SK-N-SH treated with all-trans-retinoic acid at 6 μM for 48 hours (cell line): Measurements from ENCODE around the gene STAT2.
"Not testable (repeated sequence)": the region's sequence is repeated elsewhere in the genome, so short reads cannot be mapped to it uniquely, and the experiment has no call there.

Experiments
- ATAC-seq: fragments of 200-7000 bp; cut with Tn5 transposase; 3 replicates; pipeline ENCODE4 v1.9.1; 2020; ENCODE audit warnings: mild to moderate bottlenecking, moderate library complexity
- ARNTL ChIP-seq: fragments of 450-650 bp; formaldehyde crosslinking; IDR thresholded peaks from 2 replicates; pipeline ENCODE4 v1.5.0; 2020; ENCODE audit warnings: low read depth, mild to moderate bottlenecking, moderate library complexity, borderline replicate concordance
- BACH2 ChIP-seq: fragments of 250-450 bp; sonication (Bioruptor Pico); IDR thresholded peaks from 2 replicates; pipeline ENCODE4 v1.9.0; 2021; ENCODE audit warnings: mild to moderate bottlenecking, borderline replicate concordance
- CSDC2 ChIP-seq: fragments of 250-450 bp; sonication (Bioruptor Pico); IDR thresholded peaks from 2 replicates; pipeline ENCODE4 v1.5.0; 2020; ENCODE audit warnings: mild to moderate bottlenecking, moderate library complexity
- ESRRG ChIP-seq: fragments of 250-450 bp; sonication (Bioruptor Pico); IDR thresholded peaks from 2 replicates; pipeline ENCODE4 v1.6.1; 2021; ENCODE audit warnings: mild to moderate bottlenecking
- GLIS3 ChIP-seq: fragments of 250-450 bp; sonication (Bioruptor Pico); IDR thresholded peaks from 2 replicates; pipeline ENCODE4 v1.5.0; 2020; ENCODE audit warnings: mild to moderate bottlenecking, moderate library complexity
- ISL1 ChIP-seq: fragments of 250-450 bp; sonication (Bioruptor Pico); IDR thresholded peaks from 2 replicates; pipeline ENCODE4 v2.1.2; 2022; ENCODE audit warnings: mild to moderate bottlenecking, moderate library complexity
- OSR1 ChIP-seq: fragments of 250-450 bp; sonication (Bioruptor Pico); IDR thresholded peaks from 2 replicates; pipeline ENCODE4 v1.8.0; 2022; ENCODE audit warnings: moderate library complexity, mild to moderate bottlenecking, inconsistent platforms
- PPARA ChIP-seq: fragments of 250-450 bp; sonication (Bioruptor Pico); IDR thresholded peaks from 2 replicates; pipeline ENCODE4 v1.5.0; 2020; ENCODE audit warnings: mild to moderate bottlenecking, borderline replicate concordance
- RARB ChIP-seq: fragments of 250-450 bp; sonication (Bioruptor Pico); IDR thresholded peaks from 2 replicates; pipeline ENCODE4 v1.8.0; 2021; ENCODE audit warnings: mild to moderate bottlenecking, moderate library complexity
- SNAI2 ChIP-seq: fragments of 250-450 bp; sonication (Bioruptor Pico); IDR thresholded peaks from 2 replicates; pipeline ENCODE4 v1.5.0; 2020; ENCODE audit warnings: mild to moderate bottlenecking, moderate library complexity
- ZC3H10 ChIP-seq: fragments of 250-450 bp; sonication (Bioruptor Pico); IDR thresholded peaks from 2 replicates; pipeline ENCODE4 v1.5.1; 2021; ENCODE audit warnings: mild to moderate bottlenecking, moderate library complexity
- ZFP3 ChIP-seq: fragments of 250-450 bp; sonication (Bioruptor Pico); IDR thresholded peaks from 2 replicates; pipeline ENCODE4 v1.5.0; 2020; ENCODE audit warnings: mild to moderate bottlenecking, moderate library complexity
- ZNF565 ChIP-seq: fragments of 450-650 bp; formaldehyde crosslinking; conservative IDR thresholded peaks from 2 replicates; pipeline ENCODE4 v1.5.0; 2020; ENCODE audit warnings: low read depth, mild to moderate bottlenecking, moderate library complexity
- ZNF8 ChIP-seq: fragments of 450-650 bp; formaldehyde crosslinking; IDR thresholded peaks from 2 replicates; pipeline ENCODE4 v1.5.0; 2020; ENCODE audit warnings: mild to moderate bottlenecking, moderate library complexity
- TF ChIP-seq, protein P1 (sequence below): fragments of 250-450 bp; sonication (Bioruptor Pico); IDR thresholded peaks from 2 replicates; pipeline ENCODE4 v1.5.0; 2020; ENCODE audit warnings: mild to moderate bottlenecking, moderate library complexity
- TF ChIP-seq, protein P2 (sequence below): fragments of 250-450 bp; sonication (Bioruptor Pico); IDR thresholded peaks from 2 replicates; pipeline ENCODE4 v1.8.0; 2020; ENCODE audit warnings: mild to moderate bottlenecking, moderate library complexity, borderline replicate concordance
- TF ChIP-seq, protein P3 (sequence below): fragments of 250-450 bp; sonication (Bioruptor Pico); IDR thresholded peaks from 2 replicates; pipeline ENCODE4 v1.8.0; 2021; ENCODE audit warnings: low read depth, mild to moderate bottlenecking, moderate library complexity, borderline replicate concordance
- TF ChIP-seq, protein P4 (sequence below): fragments of 250-450 bp; sonication (Bioruptor Pico); IDR thresholded peaks from 2 replicates; pipeline ENCODE4 v1.5.1; 2020; ENCODE audit warnings: low read depth, mild to moderate bottlenecking, moderate library complexity

STAT2 gene

DNA sequence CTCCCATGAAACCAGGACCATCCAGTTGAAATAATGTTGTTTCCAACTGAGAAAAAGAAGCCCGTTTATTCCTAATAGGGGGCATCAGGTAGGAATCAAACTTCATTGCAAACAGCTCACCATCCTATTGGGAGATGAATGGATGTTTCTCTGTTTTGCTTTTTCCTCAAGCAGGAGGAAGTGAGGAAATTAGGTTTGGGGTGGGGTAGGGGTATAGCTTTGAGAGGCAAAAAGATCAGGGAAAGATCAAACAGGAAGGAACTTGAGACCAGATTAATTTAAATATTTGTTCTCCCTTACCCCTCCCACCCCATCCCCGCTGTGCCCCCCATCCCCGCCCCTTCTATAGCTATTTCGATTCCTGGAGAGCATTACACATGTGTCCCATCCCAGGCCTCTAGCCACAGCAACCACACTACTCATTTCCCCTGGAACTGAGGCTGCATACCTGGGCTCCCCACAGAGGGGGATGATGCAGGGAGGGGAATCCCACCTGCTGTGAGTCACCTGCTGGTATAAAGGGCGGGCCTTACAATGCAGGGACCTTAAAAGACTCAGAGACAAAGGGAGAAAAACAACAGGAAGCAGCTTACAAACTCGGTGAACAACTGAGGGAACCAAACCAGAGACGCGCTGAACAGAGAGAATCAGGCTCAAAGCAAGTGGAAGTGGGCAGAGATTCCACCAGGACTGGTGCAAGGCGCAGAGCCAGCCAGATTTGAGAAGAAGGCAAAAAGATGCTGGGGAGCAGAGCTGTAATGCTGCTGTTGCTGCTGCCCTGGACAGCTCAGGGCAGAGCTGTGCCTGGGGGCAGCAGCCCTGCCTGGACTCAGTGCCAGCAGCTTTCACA, 21.4 kb downstream of the STAT2 start, which contains the start of gene IL23A:
TSS of gene IL23A (plus strand) at position 577 of the 850 bp plus-strand sequence. CDS start at position 738, 161 bp downstream.
- TF ChIP-seq ZFP3 (CRISPR knock-in tag) (no peak), GLIS3 (no peak), ZNF565 (CRISPR knock-in tag) (no peak), ZC3H10 (CRISPR knock-in tag) (no peak), ESRRG (CRISPR knock-in tag) (no peak), OSR1 (CRISPR knock-in tag) (no peak), PPARA (CRISPR knock-in tag) (no peak), ZNF8 (CRISPR knock-in tag) (no peak)
- TF ChIP-seq, protein P1, sequence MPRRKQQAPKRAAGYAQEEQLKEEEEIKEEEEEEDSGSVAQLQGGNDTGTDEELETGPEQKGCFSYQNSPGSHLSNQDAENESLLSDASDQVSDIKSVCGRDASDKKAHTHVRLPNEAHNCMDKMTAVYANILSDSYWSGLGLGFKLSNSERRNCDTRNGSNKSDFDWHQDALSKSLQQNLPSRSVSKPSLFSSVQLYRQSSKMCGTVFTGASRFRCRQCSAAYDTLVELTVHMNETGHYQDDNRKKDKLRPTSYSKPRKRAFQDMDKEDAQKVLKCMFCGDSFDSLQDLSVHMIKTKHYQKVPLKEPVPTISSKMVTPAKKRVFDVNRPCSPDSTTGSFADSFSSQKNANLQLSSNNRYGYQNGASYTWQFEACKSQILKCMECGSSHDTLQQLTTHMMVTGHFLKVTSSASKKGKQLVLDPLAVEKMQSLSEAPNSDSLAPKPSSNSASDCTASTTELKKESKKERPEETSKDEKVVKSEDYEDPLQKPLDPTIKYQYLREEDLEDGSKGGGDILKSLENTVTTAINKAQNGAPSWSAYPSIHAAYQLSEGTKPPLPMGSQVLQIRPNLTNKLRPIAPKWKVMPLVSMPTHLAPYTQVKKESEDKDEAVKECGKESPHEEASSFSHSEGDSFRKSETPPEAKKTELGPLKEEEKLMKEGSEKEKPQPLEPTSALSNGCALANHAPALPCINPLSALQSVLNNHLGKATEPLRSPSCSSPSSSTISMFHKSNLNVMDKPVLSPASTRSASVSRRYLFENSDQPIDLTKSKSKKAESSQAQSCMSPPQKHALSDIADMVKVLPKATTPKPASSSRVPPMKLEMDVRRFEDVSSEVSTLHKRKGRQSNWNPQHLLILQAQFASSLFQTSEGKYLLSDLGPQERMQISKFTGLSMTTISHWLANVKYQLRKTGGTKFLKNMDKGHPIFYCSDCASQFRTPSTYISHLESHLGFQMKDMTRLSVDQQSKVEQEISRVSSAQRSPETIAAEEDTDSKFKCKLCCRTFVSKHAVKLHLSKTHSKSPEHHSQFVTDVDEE (CRISPR knock-in tag), result no peak
- peak; percentile 8; the same call in 1 of the 3 replicates for ATAC-seq

DNA sequence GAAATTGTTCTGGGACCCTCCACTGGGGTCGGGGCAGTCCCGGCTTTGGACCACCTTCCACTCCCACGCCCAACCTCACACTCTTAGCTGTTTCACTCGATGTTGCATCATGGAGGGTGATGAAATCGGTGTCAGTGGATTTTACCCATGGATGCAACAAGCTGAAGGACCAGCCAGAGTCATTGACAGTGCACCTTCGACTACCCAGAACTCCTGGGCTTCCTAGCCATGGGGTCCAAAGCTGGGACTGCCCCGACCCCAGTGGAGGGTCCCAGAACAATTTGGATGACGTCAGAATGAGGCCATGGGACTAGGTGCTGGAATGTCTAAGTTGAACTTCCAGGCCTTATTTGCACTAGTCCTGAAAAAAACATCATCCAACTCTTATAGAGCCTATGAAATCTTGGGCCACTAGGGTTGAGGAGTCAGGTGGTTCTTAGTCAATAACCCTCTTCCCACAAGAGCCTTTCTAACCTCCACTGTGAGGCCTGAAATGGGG, 22.1 kb downstream of the STAT2 start:
- ATAC-seq, result no peak
- TF ChIP-seq ZNF565 (CRISPR knock-in tag) (no peak), ARNTL (CRISPR knock-in tag) (no peak), ISL1 (CRISPR knock-in tag) (no peak), BACH2 (CRISPR knock-in tag) (no peak), OSR1 (CRISPR knock-in tag) (no peak), SNAI2 (CRISPR knock-in tag) (no peak)
- TF ChIP-seq, protein P2, sequence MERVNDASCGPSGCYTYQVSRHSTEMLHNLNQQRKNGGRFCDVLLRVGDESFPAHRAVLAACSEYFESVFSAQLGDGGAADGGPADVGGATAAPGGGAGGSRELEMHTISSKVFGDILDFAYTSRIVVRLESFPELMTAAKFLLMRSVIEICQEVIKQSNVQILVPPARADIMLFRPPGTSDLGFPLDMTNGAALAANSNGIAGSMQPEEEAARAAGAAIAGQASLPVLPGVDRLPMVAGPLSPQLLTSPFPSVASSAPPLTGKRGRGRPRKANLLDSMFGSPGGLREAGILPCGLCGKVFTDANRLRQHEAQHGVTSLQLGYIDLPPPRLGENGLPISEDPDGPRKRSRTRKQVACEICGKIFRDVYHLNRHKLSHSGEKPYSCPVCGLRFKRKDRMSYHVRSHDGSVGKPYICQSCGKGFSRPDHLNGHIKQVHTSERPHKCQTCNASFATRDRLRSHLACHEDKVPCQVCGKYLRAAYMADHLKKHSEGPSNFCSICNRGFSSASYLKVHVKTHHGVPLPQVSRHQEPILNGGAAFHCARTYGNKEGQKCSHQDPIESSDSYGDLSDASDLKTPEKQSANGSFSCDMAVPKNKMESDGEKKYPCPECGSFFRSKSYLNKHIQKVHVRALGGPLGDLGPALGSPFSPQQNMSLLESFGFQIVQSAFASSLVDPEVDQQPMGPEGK (CRISPR knock-in tag), result no peak
- TF ChIP-seq, protein P3, sequence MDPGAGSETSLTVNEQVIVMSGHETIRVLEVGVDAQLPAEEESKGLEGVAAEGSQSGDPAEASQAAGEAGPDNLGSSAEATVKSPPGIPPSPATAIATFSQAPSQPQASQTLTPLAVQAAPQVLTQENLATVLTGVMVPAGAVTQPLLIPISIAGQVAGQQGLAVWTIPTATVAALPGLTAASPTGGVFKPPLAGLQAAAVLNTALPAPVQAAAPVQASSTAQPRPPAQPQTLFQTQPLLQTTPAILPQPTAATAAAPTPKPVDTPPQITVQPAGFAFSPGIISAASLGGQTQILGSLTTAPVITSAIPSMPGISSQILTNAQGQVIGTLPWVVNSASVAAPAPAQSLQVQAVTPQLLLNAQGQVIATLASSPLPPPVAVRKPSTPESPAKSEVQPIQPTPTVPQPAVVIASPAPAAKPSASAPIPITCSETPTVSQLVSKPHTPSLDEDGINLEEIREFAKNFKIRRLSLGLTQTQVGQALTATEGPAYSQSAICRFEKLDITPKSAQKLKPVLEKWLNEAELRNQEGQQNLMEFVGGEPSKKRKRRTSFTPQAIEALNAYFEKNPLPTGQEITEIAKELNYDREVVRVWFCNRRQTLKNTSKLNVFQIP, result no peak
- TF ChIP-seq, protein P4, sequence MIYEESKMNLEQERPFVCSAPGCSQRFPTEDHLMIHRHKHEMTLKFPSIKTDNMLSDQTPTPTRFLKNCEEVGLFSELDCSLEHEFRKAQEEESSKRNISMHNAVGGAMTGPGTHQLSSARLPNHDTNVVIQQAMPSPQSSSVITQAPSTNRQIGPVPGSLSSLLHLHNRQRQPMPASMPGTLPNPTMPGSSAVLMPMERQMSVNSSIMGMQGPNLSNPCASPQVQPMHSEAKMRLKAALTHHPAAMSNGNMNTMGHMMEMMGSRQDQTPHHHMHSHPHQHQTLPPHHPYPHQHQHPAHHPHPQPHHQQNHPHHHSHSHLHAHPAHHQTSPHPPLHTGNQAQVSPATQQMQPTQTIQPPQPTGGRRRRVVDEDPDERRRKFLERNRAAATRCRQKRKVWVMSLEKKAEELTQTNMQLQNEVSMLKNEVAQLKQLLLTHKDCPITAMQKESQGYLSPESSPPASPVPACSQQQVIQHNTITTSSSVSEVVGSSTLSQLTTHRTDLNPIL, result no peak

DNA sequence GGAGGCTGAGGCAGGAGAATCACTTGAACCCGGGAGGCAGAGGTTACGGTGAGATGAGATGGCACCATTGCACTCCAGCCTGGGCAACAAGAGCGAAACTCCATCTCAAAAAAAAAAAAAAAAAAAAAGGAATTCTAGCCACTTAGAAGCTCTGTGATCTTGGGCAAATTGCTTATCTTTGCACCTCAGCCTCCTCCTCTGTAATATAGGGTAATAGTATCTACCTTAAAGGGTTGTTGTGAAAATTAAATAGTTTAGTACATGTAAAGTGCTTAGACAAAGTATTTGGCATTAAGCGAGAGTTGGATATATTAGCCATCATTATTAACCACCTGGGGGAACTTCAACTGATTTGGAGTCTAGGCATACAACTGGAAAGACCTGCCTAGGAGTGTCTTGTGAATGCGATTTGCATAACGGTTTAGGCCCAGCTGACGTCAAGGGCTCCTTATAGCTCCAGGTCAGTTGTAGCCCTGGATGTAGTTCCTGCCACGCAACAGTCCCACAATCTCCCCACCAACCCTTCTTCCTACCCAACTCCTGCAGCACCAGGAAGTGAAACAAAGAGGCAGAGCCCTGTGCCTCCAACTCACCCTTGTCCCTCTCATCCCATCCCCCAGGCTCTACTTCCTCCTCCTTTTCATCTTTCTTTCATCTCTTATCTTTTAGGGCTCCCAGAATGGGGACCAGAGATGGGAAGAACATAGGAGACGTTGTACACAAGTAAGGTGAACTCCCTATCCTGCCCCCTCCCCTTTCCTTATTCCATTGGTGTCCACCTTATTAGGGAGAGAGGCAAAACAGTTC, 23.3 kb downstream of the STAT2 start:
- TF ChIP-seq ESRRG (CRISPR knock-in tag), result no peak
- TF ChIP-seq, protein P4, result no peak
- no peak for TF ChIP-seq RARB (CRISPR knock-in tag)
- no peak for TF ChIP-seq CSDC2 (CRISPR knock-in tag)
- no peak for TF ChIP-seq BACH2 (CRISPR knock-in tag)
- no peak for TF ChIP-seq ZFP3 (CRISPR knock-in tag)

DNA sequence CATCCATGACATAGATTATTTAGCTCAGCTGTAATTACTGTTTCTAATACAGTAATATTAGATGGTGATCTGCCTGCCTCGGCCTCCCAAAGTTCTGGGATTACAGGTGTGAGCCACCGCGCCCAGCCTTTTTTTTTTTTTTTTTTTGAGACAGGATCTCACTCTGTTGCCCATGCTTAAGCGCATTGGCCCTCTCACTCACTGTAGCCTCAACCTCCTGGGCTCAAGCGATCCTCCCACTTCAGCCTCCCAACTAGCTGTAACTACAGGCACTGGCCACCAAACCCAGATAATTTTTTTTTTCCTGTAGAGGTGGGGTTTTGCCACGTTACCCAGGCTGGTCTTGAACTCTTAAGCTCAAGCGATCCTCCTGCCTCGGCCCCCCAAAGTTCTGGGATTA, 24.4 kb downstream of the STAT2 start:
- ATAC-seq, result not testable (repeated sequence)

More for the DNA sequence above, 23.3 kb downstream of the STAT2 start:
- no peak for ATAC-seq
